AG10803 (cell line): ENCODE data around the gene COCH.

Experiments
- DNase-seq: peaks from one replicate; pipeline ENCODE4 v3.0.0; 2010; ENCODE audit warnings: low read depth
- H3K4me3 ChIP-seq: 2 replicates; pipeline ENCODE4 v1.5.1; 2011; ENCODE audit warnings: mild to moderate bottlenecking, low read length, control low read depth
- TF ChIP-seq, protein P1 (sequence below): conservative IDR thresholded peaks from 2 replicates; pipeline ENCODE4 v1.5.1; 2011; ENCODE audit warnings: mild to moderate bottlenecking, low read length, control low read depth, inconsistent platforms

COCH gene

DNA sequence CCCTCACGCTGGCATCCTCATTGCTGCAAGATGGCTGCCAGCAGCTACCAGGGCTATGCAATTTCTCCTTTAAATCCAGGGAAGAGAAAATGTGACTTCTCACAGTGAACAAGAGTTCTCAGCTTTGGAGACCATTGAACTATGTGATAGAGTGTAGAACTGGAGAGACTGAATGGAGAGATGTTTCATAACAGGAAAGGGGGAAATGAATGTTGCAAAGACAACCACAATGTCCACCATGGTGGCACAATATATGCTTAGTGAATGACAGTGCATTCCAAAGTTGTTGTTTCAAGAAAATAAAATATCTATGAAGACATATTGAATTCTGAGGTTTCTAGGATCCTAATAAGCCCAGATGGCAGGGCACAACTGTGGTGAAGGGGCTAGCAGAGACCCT lies 13.2 kb upstream of the COCH start:
- TF ChIP-seq, protein P1, sequence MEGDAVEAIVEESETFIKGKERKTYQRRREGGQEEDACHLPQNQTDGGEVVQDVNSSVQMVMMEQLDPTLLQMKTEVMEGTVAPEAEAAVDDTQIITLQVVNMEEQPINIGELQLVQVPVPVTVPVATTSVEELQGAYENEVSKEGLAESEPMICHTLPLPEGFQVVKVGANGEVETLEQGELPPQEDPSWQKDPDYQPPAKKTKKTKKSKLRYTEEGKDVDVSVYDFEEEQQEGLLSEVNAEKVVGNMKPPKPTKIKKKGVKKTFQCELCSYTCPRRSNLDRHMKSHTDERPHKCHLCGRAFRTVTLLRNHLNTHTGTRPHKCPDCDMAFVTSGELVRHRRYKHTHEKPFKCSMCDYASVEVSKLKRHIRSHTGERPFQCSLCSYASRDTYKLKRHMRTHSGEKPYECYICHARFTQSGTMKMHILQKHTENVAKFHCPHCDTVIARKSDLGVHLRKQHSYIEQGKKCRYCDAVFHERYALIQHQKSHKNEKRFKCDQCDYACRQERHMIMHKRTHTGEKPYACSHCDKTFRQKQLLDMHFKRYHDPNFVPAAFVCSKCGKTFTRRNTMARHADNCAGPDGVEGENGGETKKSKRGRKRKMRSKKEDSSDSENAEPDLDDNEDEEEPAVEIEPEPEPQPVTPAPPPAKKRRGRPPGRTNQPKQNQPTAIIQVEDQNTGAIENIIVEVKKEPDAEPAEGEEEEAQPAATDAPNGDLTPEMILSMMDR = no peak
- no peak overlapping the region for H3K4me3 ChIP-seq
- DNase-seq = no peak

DNA sequence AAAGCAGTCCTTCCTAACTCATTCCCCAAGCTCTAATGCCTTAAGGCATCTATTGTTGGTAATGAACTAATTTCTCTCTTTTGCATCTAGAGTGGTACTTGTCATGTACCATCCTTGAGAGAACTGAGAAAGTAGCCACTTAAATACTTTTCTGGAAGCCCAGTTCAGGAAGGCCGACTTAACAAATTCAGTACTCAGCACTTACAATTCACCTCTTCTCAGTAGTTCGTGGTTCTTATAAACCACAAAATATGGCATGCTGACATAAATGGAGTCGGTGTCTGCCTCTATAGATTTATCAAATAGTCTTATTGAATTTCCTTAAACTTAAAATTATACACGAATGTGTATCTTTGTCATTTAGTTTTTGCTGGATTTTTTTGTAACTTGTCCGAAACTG lies 9.4 kb upstream of the COCH start:
- DNase-seq = no peak
- TF ChIP-seq, protein P1 = no peak
- no peak overlapping the region for H3K4me3 ChIP-seq

DNA sequence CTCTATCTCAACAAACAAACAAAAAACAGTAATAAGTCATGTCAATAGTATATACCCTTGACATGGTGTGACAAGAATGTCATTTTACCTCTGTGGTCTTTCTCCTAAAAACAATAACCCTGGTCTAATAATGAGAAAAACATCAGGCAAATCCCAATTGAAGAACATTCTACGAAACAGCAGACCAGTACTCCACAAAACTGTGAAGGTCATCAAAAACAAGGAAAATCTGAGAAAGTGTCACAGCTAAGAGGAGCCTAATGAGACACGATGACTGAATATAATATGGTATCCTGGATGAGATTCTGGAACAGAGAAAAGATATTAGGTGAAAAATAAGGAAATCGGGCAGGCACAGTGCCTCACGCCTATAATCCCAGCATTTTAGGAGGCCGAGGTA lies 5.6 kb upstream of the COCH start:
- TF ChIP-seq, protein P1 = no peak
- no peak for DNase-seq
- no peak overlapping the region for H3K4me3 ChIP-seq

DNA sequence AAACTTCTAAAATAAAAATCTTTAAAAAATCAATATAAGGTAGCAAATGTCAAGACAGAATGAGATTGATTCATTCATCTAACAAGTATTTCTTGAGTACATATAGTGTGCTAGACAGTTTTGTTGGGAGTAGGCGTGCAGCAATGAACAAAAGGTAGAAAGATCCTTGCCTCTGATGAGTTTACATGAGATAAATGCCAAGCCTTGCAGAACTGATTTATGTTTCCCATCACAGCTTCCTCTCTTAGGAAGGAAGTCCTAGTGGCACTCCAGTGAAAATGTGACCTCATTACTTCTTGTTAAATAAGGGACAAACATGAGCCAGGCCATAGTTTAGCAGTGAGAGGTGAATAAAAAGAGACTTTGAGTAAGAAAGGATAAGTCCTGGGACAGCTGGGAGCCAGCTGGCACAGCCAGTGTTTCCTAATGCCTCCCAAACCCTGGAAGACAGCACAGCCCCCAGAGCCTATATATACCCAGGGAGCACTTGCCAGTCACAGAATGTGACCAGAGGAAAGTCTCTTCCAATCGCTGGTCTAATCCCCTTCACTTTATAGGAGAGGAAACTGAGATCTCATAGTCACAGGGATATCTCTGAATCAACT lies 4.7 kb upstream of the COCH start:
- no peak overlapping the region for H3K4me3 ChIP-seq
- TF ChIP-seq, protein P1 = no peak
- DNase-seq = no peak

DNA sequence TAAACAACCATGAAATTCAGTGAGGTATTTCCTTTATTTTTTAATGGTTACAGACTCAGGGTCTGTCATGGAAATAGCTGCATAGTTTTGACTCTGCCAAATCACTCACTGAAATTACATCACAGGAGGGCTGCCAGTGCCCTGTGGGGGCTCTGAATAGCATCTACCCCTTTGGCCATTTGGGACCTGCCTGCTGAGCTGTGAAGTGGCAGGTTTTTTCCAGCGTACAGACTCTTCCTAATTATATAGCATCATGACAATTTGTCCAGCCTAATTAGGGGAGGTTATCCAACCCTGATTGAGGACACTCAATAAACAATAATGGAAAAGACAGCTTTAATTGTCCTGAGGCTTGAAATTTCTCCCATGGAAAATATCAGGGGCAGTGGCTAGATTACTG lies 1.8 kb upstream of the COCH start:
- TF ChIP-seq, protein P1 = no peak
- no peak overlapping the region for H3K4me3 ChIP-seq
- DNase-seq = no peak

DNA sequence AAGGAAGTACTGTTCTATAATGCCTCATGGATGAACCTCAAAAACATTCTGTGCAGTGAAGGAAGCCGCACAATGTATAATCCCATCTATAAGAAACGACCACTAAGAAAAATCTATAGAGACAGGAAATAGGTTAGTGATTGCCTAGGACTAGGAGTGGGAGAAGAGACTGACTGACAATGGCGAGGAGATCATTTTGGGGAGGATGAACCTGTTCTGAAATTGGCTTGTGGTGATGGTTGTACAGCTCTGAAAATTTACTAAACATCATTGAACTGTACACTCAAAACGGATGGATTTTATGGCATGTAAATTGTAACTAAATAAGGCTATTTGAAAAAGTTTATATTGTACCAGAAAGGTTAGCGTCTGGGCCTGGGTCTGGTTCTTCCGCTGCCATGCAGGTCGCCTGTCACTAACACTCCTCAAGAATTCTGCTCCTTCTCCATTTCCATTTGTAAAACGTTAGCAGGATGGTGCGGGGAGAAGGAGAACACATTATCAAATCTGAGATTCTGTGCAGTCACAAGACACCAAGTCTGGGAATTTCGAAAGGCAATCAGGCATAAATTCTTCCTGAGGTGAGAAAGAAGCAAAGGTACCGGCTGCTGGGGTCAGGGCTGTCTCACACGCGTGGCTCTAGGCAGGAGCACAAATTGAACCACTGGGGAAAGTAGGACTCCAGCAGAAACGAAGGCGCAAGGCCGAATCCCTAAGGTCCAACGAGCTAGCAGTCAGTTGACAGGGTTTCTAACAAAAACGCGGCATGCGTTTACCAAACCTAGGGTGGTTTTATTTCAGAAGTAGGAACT lies 845 bp upstream of the COCH start:
- no peak for DNase-seq
- H3K4me3 ChIP-seq = no peak overlapping the region
- TF ChIP-seq, protein P1 = no peak
